PFSK-1 (cell line): ENCODE data around the gene TOR1A.

ENCODE experiments used
- FOXP2 ChIP-seq: optimal IDR thresholded peaks from 2 replicates; pipeline ENCODE3; 2011; ENCODE audit warnings: borderline replicate concordance, control low read depth, inconsistent platforms; ENCODE audit not compliant: insufficient read depth; ENCODE audit errors: extremely low read length, extremely low read depth
- POLR2AphosphoS5 ChIP-seq: IDR thresholded peaks from 2 replicates; pipeline ENCODE4 v1.6.1; 2012; ENCODE audit warnings: low read depth, mild to moderate bottlenecking, control low read depth, low read length, moderate library complexity
- SIN3A ChIP-seq: IDR thresholded peaks from 2 replicates; pipeline ENCODE4 v1.6.1; 2012; ENCODE audit warnings: mild to moderate bottlenecking, low read length, moderate library complexity, borderline replicate concordance; ENCODE audit not compliant: insufficient read depth
- TAF1 ChIP-seq: IDR thresholded peaks from 2 replicates; pipeline ENCODE4 v1.6.1; 2012; ENCODE audit warnings: low read length, control low read depth, borderline replicate concordance; ENCODE audit not compliant: insufficient read depth

DNA sequence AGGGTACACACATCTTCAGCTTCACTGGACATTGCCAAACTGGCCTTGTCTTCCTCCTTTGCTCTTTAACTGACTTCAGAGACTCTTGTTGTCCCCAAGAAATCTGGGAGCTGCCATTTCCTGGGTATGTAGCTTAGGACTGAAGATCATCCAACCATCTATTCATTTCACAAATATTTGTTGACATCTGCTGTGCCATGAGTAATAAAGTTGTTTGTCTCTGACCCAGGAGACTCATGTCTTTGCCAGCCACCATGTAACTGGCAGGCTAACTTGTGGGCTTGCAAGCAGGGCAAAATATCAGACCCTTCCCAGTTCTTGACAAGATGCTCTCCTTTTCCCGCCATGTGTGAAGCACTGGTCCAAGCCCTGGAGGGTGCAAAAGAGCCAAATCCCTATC lies 38.1 kb downstream of the TOR1A start:
- no peak for TF ChIP-seq SIN3A
- TF ChIP-seq POLR2AphosphoS5, result no peak
- no peak for TF ChIP-seq FOXP2
- no peak for TF ChIP-seq TAF1
